Large intestine (tissue), 3 donors: ENCODE results near the gene CRISPLD2. TPM values are rescaled to one million over a fixed set of nuclear protein-coding genes. Genes with fewer than 3 reads are reported as not detected.

Source experiments
- DNase-seq, 2 donors: peaks; one replicate each; pipeline versions ENCODE4 v3.0.0 to v3.0.0-alpha.2; 2013
- H3K27ac ChIP-seq: one replicate; pipeline ENCODE4 v1.5.1; 2013; ENCODE audit warnings: low read length
- H3K27me3 ChIP-seq: 2 replicates; pipeline ENCODE4 v1.6.1; 2013; ENCODE audit warnings: low read length; ENCODE audit not compliant: control insufficient read depth, insufficient read depth
- H3K36me3 ChIP-seq: 2 replicates; pipeline ENCODE4 v1.6.1; 2013; ENCODE audit warnings: low read length; ENCODE audit not compliant: control insufficient read depth, insufficient read depth
- H3K4me1 ChIP-seq: one replicate; pipeline ENCODE4 v1.6.1; 2013; ENCODE audit warnings: low read length; ENCODE audit not compliant: control insufficient read depth, insufficient read depth
- H3K4me3 ChIP-seq: one replicate; pipeline ENCODE4 v1.5.1; 2013; ENCODE audit warnings: low read length
- H3K9me3 ChIP-seq: one replicate; pipeline ENCODE4 v1.6.1; 2013; ENCODE audit warnings: mild to moderate bottlenecking, low read depth, low read length, moderate library complexity; ENCODE audit not compliant: control insufficient read depth
- WGBS: methylation state at CpG from one replicate; pipeline ENCODE4 v1.1.5; 2013; ENCODE audit warnings: low lambda C conversion rate; ENCODE audit not compliant: insufficient coverage; 5-methylcytosine and 5-hydroxymethylcytosine counted together
- polyA plus RNA-seq: library from polyadenylated mRNA; unstranded; fragments of 120-200 nt; gene quantifications from one replicate; pipeline ENCODE4 v1.2.1, GENCODE V29; 2013

The CRISPLD2 gene
- polyA plus RNA-seq, 1 donor = 8.8 TPM

DNA sequence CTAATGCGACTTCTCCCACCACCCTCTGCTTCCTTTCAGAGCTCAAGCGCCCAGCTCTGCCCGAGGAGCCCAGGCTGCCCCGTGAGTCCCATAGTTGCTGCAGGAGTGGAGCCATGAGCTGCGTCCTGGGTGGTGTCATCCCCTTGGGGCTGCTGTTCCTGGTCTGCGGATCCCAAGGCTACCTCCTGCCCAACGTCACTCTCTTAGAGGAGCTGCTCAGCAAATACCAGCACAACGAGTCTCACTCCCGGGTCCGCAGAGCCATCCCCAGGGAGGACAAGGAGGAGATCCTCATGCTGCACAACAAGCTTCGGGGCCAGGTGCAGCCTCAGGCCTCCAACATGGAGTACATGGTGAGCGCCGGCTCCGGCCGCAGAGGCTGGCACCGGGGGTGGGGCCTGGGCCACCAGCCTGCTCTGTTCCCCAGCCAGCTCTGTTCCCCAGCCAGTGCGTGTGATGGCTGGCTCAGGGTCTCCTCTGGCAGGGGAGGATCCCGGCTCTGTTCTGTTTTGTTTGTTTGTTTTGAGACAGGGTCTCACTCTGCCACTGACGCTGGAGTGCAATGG is 18.7 kb downstream of the CRISPLD2 start:
- Histone ChIP-seq H3K4me1 (peaks cover 8% of the 10 kb centered on the region), H3K36me3 (peaks cover 9% of the 10 kb centered on the region), H3K27ac (no peak overlapping the region), H3K27me3 (peaks cover 27% of the 10 kb centered on the region), H3K9me3 (no peaks in the 10 kb centered on the region), H3K4me3 (no peak overlapping the region)
- no peak for DNase-seq
- 80% methylated on average over 1 of the region's 19 CpGs for WGBS

DNA sequence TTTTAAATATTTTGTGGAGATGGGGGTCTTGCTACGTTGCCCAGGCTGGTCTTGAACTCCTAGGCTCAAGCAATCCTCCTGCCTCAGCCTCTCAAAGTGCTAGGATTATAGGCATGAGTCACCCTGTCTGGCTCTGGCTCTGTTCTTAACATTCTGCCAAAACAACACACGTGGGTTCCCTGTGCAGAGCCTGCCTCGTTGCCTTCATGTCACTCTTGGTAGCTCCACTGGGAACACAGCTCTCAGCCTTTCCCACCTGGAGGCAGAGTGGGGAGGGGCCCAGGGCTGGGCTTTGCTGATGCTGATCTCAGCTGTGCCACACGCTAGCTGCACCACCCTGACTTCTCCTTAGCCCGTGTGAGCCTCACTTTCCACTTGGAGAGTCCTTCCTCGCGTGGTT is 19.3 kb downstream of the CRISPLD2 start:
- H3K27me3 ChIP-seq = peaks cover 27% of the 10 kb centered on the region
- peaks cover 6% of the 10 kb centered on the region for H3K4me1 ChIP-seq
- H3K36me3 ChIP-seq = peaks cover 9% of the 10 kb centered on the region
- WGBS = no CpG with 5 or more reads among the region's 7 CpGs
- DNase-seq = no peak
- no peak overlapping the region for H3K4me3 ChIP-seq
- H3K9me3 ChIP-seq = no peaks in the 10 kb centered on the region
- no peak overlapping the region for H3K27ac ChIP-seq

- Histone ChIP-seq H3K27me3 (peaks cover 27% of the 10 kb centered on the region), H3K27ac (no peak overlapping the region), H3K36me3 (peaks cover 10% of the 10 kb centered on the region), H3K9me3 (no peaks in the 10 kb centered on the region), H3K4me3 (no peak overlapping the region), H3K4me1 (peaks cover 4% of the 10 kb centered on the region)
- no peak for DNase-seq
- WGBS = no CpG with 5 or more reads among the region's 7 CpGs
Measured at GRCh38 chr16:84839956-84840355, 20.2 kb downstream of the CRISPLD2 start.

GRCh38 chr16:84840687-84841627 is 21.2 kb downstream of the CRISPLD2 start:
- no peak overlapping the region for H3K27ac ChIP-seq
- peaks cover 12% of the 10 kb centered on the region for H3K36me3 ChIP-seq
- DNase-seq = no peak
- H3K4me3 ChIP-seq = no peak overlapping the region
- H3K4me1 ChIP-seq = no peaks in the 10 kb centered on the region
- 88% methylated on average over 6 of the region's 22 CpGs for WGBS
- H3K9me3 ChIP-seq = no peaks in the 10 kb centered on the region
- peaks cover 28% of the 10 kb centered on the region for H3K27me3 ChIP-seq

DNA sequence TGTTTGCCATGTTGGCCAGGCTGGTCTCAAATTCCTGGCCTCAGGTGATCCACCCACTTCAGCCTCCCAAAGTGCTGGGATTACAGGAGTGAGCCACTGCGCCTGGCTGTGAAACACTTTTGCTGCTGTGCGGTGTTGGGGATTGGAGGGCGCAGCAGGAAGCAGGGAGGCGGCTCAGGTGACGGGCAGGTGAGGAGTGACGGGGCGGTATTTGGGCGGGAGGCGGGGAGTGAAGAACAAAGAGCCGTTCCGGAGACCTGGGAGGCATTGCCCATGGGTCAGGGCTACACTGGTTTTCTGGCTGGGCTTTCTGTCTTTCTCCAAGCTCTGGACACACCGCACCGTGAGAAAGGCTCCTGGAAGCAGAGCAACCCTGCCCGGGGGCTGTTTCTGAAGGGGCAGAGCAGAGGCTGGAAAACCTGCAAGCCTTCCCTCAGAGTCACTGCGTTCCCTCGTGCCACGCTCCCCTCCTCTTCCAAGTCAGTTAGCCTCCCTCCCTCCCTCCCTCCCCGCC is 22.1 kb downstream of the CRISPLD2 start:
- peaks cover 22% of the 10 kb centered on the region for H3K27me3 ChIP-seq
- WGBS = no CpG with 5 or more reads among the region's 18 CpGs
- H3K4me1 ChIP-seq = no peaks in the 10 kb centered on the region
- peak; percentile 41 to 80 for DNase-seq
- no peak overlapping the region for H3K4me3 ChIP-seq
- no peaks in the 10 kb centered on the region for H3K9me3 ChIP-seq
- H3K27ac ChIP-seq = no peak overlapping the region
- peaks cover 14% of the 10 kb centered on the region for H3K36me3 ChIP-seq

- Histone ChIP-seq H3K27me3 (peaks cover 22% of the 10 kb centered on the region), H3K4me1 (no peaks in the 10 kb centered on the region), H3K4me3 (no peak overlapping the region), H3K36me3 (peaks cover 15% of the 10 kb centered on the region), H3K27ac (no peak overlapping the region), H3K9me3 (no peaks in the 10 kb centered on the region)
- no peak for DNase-seq
- WGBS = no CpG with 5 or more reads among the region's 18 CpGs
Measured at GRCh38 chr16:84842516-84843148, 22.8 kb downstream of the CRISPLD2 start.

DNA sequence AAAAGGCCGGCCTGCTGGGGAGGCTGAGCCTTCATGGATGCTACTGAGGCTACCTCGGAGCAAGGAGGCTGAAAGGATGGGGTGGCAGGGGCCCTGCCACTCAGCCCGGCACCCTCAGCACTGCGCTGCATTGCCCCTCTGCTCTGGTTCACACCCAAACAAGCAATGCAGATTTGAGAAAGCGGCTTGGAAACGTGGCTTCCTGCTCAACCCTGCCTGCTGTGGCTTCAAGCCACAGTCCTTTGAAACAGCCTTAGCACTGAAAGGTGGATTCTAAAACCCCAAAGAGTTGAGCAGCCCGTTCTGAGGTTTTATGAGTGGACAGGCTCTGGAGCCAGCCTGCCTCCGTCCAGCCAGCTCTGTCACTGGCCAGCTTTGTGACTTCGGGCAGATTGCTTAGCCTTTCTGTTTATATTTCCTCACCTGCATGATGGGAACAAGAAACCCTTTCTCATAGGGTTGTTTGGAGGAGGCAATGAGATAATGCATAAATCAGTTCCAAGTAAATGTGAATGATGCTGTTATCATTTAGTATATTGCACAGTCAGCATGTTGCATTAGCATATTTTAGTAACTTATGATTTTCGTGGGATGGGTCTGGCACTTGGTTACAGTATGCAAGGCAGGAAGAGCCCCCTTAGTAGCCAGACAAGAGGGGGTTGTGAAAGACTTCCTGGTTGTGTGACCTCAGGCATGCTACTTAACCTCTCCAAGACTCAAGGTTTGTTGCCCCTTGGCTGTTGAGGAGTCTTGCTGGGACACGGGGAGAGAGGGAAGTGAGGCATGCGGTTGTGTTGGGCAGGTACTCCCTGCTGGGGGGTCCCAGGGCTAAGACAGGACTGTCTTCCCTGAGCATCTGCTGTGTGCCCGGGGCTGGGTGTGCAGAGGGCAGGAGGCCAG is 23.6 kb downstream of the CRISPLD2 start:
- Histone ChIP-seq H3K36me3 (peaks cover 15% of the 10 kb centered on the region), H3K4me3 (no peak overlapping the region), H3K27me3 (peaks cover 19% of the 10 kb centered on the region), H3K27ac (no peak overlapping the region), H3K4me1 (no peaks in the 10 kb centered on the region), H3K9me3 (no peaks in the 10 kb centered on the region)
- 80% methylated on average over 1 of the region's 13 CpGs for WGBS
- DNase-seq = no peak

DNA sequence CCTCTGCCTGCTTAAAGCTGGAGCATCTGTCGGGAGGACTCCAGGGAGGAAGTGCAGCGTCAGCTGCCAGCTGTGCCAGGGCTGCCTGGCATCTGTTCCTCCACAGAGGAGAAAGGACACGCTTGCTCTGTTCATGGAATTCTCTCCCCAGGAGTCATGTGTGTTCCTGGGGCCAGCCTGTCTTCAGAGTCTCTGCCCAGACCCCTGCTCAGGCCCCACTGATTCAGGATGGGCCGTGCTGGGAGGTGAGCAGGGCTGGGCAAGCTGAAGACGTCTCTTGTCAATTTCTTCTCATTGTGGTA is 24.2 kb downstream of the CRISPLD2 start:
- no peak overlapping the region for H3K4me3 ChIP-seq
- no peak overlapping the region for H3K27ac ChIP-seq
- peaks cover 15% of the 10 kb centered on the region for H3K36me3 ChIP-seq
- no CpG with 5 or more reads among the region's 5 CpGs for WGBS
- peaks cover 18% of the 10 kb centered on the region for H3K27me3 ChIP-seq
- peak; percentile 37 to 42 for DNase-seq
- no peaks in the 10 kb centered on the region for H3K4me1 ChIP-seq
- no peaks in the 10 kb centered on the region for H3K9me3 ChIP-seq

DNA sequence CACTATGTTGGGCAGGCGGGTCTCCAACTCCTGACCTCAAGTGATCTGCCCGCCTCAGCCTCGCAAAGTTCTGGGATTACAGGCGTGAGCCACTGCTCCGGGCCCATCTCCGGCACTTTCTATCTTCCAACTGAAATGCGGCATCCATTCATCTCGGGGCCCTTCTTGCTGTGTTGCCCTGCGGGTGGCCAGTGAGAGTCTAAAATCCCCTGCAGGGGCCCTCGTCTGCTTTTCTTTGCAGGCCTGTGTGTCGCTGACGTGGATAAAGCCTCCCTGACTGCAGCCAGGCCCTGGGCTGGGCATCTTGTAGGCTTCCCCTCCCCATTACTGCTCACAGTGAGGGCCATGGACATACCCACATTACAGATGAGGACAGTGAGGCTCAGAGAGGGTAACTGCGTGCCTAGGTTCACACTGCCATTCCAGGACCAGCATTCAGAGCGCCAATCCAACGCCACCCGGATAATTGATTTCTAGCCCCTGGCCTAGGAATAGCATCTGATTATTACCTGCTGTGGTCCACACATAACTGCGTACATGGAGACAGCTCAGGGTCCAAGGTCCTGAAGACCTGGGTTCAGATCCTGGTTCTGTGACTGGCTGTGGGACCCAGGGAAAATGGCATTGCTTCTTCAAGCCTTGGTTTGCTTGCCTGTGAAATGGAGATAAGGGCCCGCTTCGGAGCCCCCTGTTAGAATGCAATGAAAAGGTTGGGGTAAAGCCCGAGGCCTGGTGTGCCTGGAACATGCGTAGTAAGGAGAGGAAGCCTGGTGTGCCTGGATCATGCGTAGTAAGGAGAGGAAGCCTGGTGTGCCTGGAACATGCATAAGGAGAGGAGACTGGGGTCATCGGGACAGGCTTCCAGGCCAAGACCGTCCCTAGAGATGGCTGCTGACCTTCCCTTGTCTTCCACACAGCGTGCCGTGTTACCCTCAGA is 25.0 kb downstream of the CRISPLD2 start:
- H3K4me3 ChIP-seq = no peak overlapping the region

More for the DNA sequence above, 25.0 kb downstream of the CRISPLD2 start:
- 100% methylated on average over 2 of the region's 26 CpGs for WGBS
- H3K4me1 ChIP-seq = no peaks in the 10 kb centered on the region
- no peaks in the 10 kb centered on the region for H3K9me3 ChIP-seq
- H3K27ac ChIP-seq = no peak overlapping the region
- DNase-seq = no peak
- H3K36me3 ChIP-seq = peaks cover 10% of the 10 kb centered on the region
- peaks cover 15% of the 10 kb centered on the region for H3K27me3 ChIP-seq
